Peyer's patch (tissue), 4 donors: ENCODE results near the gene GDI2.

Experiments used
- POLR2A ChIP-seq, 2 donors: fragments of 450-650 bp; IDR thresholded peaks; one replicate each; pipeline ENCODE4 v1.5.1; 2017; ENCODE audit warnings: antibody characterized with exemption in 2 of 2, mild to moderate bottlenecking in 2 of 2, moderate library complexity in 2 of 2
- TF ChIP-seq, protein P1 (sequence below), 6 experiments: fragments of 450-650 bp in 4 of 6; fragments of 200-600 bp in 2 of 6; sonication (generic) in 1 of 6; IDR thresholded peaks; one replicate each; pipeline ENCODE4 v1.5.1; 2017 to 2019; ENCODE audit warnings: antibody characterized with exemption in 6 of 6, mild to moderate bottlenecking in 3 of 6, moderate library complexity in 1 of 6

DNA sequence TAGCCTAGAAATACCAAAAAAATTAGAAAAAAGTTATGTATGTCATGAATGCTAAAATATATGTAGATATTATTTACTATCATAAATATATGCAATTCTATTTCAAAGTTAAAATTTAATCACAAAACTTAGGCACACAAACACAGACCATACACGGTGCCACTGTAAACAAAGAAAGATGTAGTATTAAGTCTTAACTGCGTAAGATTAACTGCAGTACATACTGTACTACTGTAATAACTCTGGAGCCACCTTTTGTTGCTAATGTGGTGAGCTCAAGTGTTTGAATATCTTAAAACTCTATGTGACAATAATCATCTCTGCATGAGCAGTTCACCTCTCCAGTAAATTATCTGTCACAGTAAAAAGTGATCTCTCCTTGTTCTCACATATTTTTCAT lies 23.6 kb downstream of the GDI2 start:
- TF ChIP-seq, protein P1, sequence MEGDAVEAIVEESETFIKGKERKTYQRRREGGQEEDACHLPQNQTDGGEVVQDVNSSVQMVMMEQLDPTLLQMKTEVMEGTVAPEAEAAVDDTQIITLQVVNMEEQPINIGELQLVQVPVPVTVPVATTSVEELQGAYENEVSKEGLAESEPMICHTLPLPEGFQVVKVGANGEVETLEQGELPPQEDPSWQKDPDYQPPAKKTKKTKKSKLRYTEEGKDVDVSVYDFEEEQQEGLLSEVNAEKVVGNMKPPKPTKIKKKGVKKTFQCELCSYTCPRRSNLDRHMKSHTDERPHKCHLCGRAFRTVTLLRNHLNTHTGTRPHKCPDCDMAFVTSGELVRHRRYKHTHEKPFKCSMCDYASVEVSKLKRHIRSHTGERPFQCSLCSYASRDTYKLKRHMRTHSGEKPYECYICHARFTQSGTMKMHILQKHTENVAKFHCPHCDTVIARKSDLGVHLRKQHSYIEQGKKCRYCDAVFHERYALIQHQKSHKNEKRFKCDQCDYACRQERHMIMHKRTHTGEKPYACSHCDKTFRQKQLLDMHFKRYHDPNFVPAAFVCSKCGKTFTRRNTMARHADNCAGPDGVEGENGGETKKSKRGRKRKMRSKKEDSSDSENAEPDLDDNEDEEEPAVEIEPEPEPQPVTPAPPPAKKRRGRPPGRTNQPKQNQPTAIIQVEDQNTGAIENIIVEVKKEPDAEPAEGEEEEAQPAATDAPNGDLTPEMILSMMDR (IDR thresholded peaks at IDR 0.05), result no peak
- TF ChIP-seq POLR2A (IDR thresholded peaks at IDR 0.05), result no peak
